Measurements from ENCODE around the gene WDSUB1. TPM values are rescaled to one million over a fixed set of nuclear protein-coding genes. Genes with fewer than 3 reads are reported as not detected.

Gene WDSUB1
- total RNA-seq, 1 donor from 2014 or later: 4.6 TPM

- intact Hi-C loops (cut with micrococcal nuclease): no loop called here
Measured at GRCh38 chr2:159267921-159268320, 18.6 kb downstream of the WDSUB1 start.

- intact Hi-C loops (cut with micrococcal nuclease): no loop called here
Measured at GRCh38 chr2:159266554-159266953, 19.9 kb downstream of the WDSUB1 start.

- intact Hi-C loops (cut with micrococcal nuclease): no loop called here
Measured at GRCh38 chr2:159265171-159265576, 21.3 kb downstream of the WDSUB1 start.

- intact Hi-C loops (cut with micrococcal nuclease): no loop called here
Measured at GRCh38 chr2:159262904-159263303, 23.6 kb downstream of the WDSUB1 start.

GRCh38 chr2:159262226-159262625, 24.3 kb downstream of the WDSUB1 start:
- intact Hi-C loops (cut with micrococcal nuclease): no loop called here

- intact Hi-C loops (cut with micrococcal nuclease): no loop called here
Measured at GRCh38 chr2:159256159-159256558, 30.3 kb downstream of the WDSUB1 start.

- intact Hi-C loops (cut with micrococcal nuclease): loop anchor here (5.0 kb wide), 1 partner anchor 199 kb away; no protein-coding TSS in a partner anchor
Measured at GRCh38 chr2:159252905-159253304, 33.6 kb downstream of the WDSUB1 start.

DNA sequence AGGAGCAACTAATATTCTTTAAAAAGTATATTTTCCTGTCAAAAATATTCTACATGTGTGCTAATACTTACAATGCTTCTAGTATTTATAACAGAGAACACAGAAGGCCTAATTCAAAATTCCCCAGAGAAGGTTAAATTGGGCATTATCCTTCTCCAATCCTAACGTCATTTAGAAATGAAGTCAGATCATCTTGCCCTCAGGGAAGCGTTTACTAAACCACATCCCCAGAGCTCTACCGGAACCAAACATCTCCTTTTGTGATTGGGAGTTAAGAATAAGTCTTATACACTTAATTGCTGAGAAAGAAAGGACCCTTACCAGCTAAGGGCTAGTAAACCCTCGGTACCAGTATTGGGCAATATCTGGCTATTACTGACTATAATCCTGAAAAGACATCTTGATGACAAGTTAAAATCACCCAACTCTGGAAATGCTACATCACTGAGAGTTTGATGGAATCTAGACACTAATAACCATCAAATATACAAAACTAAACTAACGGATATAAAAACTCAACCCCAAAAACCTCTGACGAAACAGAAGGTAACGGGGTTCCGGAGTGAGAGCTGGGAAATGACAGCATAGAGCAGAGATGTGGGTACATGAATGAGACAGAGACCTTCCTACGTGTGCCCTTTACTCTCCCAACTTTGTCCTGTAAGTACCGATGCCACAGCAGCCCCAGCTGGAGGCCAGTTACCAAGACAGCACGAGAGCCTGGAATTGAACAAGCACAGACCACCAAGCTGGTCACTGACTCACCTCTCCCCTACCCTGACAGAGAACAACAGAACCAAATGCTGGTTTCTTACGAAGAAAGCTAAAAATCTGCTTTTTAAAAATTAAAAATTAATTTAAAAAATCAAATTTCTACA, 35.0 kb downstream of the WDSUB1 start:
- intact Hi-C loops (cut with micrococcal nuclease): loop anchor here (5.0 kb wide), 1 partner anchor 201 kb away; no protein-coding TSS in a partner anchor

- intact Hi-C loops (cut with micrococcal nuclease): loop anchor here (5.0 kb wide), 1 partner anchor 202 kb away; no protein-coding TSS in a partner anchor
Measured at GRCh38 chr2:159249990-159250715, 36.4 kb downstream of the WDSUB1 start.

DNA sequence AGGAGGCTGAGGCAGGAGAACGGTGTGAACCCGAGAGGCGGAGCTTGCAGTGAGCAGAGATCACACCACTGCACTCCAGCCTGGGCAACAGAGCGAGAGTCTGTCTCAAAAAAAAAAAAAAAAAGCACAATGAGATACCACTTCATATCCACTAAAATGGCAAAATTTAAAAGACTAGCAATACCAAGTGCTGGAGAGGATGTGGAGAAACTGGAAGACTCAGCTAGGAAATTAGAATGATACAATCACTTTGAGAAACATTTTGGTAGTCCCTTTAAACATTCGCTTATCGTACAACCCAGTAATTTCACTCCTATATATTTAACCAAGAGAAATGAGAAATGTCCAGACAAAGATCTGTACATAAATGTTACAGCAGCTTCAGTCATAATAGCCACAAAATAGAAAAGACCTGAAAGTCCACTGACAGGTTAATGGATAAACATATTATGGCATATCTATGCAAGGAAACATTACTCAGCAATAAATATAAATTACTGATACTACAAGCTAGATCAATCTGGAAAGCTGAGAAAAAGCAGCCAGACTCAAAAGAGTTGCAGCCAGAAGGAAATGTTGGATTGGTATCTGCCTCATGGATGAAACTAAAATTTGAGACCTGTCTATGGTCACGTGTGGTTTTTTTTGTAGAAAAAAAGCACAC, 40.0 kb downstream of the WDSUB1 start:
- intact Hi-C loops (cut with micrococcal nuclease): no loop called here

GRCh38 chr2:159243529-159243928, 43.0 kb downstream of the WDSUB1 start:
- intact Hi-C loops (cut with micrococcal nuclease): no loop called here

- intact Hi-C loops (cut with micrococcal nuclease): no loop called here
Measured at GRCh38 chr2:159234868-159235267, 51.6 kb downstream of the WDSUB1 start.

DNA sequence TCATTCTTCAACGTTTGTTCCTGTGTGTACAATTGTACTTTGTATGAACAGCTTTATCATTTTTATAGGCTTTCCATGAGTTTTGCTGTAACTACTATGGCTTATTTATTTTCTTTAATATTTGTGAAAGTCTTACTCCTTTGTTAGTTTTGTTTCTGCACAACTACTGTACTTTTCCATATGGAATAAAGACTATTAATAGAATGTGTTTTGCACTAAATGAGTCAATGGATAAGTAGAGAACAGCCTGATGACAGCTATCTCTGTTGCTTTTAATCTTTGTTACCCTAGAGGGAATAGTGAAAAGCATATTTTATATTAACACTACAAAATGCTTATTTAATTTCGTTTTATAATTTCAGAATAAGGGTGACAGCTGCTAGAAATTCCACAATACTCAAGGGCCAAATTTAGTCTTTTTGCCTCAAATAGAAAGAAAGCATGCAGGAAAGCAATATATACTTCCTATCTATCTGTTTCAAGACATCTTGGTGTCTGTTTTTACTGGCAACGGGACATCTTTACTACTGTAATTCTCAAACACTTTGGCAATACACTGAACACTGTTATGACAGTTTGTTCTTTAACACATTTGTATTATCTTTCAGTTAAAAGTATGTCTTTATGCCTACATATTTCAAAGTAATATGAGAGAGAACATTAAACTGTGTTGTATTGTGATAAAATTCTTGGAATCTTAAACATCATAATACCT, 53.9 kb downstream of the WDSUB1 start:
- intact Hi-C loops (cut with micrococcal nuclease): no loop called here

GRCh38 chr2:159230145-159230877, 56.2 kb downstream of the WDSUB1 start:
- intact Hi-C loops (cut with micrococcal nuclease): no loop called here

DNA sequence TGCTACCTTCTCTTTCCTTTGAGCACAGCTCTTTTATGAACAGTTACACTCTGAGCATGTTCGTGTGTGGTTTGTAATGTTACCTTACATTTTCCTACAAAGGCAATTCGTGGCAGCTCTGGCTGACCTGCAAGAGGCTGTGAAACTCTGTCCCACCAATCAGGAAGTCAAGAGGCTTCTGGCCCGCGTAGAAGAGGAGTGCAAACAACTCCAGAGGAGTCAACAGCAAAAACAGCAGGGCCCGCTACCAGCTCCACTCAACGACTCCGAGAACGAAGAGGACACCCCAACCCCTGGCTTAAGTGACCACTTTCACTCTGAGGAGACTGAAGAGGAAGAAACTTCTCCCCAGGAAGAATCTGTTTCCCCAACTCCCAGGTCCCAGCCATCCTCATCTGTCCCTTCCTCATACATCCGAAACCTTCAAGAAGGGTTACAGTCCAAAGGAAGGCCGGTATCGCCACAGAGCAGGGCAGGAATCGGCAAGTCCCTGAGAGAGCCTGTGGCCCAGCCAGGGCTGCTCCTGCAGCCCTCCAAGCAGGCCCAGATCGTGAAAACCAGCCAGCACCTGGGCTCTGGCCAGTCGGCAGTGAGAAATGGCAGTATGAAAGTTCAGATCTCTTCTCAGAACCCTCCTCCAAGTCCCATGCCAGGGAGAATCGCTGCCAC, 56.9 kb downstream of the WDSUB1 start:
- intact Hi-C loops (cut with micrococcal nuclease): no loop called here

- intact Hi-C loops (cut with micrococcal nuclease): no loop called here
Measured at GRCh38 chr2:159228081-159228581, 58.4 kb downstream of the WDSUB1 start.

DNA sequence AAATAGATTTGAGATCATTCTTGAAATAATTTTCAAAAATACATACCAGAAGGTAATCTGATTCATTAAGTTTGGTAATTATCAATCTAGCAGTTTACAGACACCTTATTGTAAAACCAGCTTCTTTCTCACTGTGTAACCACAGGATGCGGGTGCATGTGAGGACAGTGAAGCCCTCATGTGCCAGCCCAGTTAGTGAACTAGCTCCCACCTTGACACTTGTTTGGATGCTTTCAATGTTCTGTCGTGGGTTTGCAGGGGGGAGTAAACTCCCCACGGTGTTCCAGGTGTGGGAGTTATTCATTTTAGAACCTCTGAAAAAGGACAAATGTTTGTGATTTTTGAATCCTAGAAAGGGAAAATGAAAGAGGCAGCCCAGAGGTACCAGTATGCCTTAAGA, 59.0 kb downstream of the WDSUB1 start:
- intact Hi-C loops (cut with micrococcal nuclease): no loop called here

- intact Hi-C loops (cut with micrococcal nuclease): no loop called here
Measured at GRCh38 chr2:159226608-159227385, 59.7 kb downstream of the WDSUB1 start.

DNA sequence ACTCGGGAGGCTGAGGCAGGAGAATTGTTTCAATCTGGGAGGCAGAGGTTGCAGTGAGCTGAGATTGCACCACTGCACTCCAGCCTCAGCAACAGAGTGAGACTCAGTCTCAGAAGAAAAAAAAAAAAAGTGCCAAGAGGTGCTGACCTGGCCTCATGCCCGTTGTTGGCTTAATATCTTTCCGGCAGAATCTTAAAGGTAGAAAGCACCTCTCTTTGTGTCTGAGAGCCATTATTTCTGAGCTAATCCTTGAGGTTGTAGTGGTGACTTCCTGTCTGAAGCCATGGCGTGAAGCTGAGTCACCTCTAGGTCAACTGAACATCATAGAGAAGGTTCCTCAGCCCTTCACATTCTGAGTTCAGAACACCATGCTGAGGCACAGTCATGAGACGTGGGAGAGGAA, 60.4 kb downstream of the WDSUB1 start:
- intact Hi-C loops (cut with micrococcal nuclease): no loop called here
